Measurements from ENCODE around the gene POLR1B.

DNA sequence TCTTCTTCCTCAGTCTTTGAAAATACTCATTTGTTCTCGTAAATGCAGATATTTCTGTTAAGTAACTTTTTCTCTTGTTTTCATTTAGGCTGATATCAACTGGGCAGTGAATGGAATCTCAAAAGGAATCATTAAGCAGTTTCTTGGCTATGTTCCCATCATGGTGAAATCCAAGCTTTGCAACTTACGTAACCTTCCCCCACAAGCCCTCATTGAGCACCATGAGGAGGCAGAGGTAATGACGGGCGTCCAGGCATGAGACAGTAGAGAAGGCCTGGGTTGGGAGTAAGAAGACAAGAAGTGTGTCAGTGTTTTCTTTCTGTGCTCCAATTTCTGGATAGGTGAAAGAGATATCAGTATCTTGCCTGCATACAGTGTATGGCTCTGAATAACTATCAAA lies 5.1 kb downstream of the POLR1B start:
- TF ChIP-seq EZH2 (IDR thresholded peaks at IDR 0.05; ENCODE audit: low read depth, unreplicated experiment) = no peak
- TF ChIP-seq, protein P1, sequence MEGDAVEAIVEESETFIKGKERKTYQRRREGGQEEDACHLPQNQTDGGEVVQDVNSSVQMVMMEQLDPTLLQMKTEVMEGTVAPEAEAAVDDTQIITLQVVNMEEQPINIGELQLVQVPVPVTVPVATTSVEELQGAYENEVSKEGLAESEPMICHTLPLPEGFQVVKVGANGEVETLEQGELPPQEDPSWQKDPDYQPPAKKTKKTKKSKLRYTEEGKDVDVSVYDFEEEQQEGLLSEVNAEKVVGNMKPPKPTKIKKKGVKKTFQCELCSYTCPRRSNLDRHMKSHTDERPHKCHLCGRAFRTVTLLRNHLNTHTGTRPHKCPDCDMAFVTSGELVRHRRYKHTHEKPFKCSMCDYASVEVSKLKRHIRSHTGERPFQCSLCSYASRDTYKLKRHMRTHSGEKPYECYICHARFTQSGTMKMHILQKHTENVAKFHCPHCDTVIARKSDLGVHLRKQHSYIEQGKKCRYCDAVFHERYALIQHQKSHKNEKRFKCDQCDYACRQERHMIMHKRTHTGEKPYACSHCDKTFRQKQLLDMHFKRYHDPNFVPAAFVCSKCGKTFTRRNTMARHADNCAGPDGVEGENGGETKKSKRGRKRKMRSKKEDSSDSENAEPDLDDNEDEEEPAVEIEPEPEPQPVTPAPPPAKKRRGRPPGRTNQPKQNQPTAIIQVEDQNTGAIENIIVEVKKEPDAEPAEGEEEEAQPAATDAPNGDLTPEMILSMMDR (conservative IDR thresholded peaks at IDR 0.05; ENCODE audit: low read depth in 2 of 2) = no peak
- no peak for TF ChIP-seq POLR2AphosphoS5 (IDR thresholded peaks at IDR 0.05; ENCODE audit: low read depth)
- no peak for TF ChIP-seq CREB1 (CRISPR knock-in tag; IDR thresholded peaks at IDR 0.05; ENCODE audit: low read depth)
- TF ChIP-seq EZH2phosphoT487 (IDR thresholded peaks at IDR 0.05; ENCODE audit: unreplicated experiment) = no peak
- TF ChIP-seq ZNF331 (CRISPR knock-in tag; IDR thresholded peaks at IDR 0.05; ENCODE audit: low read depth) = no peak
- TF ChIP-seq, protein P2, sequence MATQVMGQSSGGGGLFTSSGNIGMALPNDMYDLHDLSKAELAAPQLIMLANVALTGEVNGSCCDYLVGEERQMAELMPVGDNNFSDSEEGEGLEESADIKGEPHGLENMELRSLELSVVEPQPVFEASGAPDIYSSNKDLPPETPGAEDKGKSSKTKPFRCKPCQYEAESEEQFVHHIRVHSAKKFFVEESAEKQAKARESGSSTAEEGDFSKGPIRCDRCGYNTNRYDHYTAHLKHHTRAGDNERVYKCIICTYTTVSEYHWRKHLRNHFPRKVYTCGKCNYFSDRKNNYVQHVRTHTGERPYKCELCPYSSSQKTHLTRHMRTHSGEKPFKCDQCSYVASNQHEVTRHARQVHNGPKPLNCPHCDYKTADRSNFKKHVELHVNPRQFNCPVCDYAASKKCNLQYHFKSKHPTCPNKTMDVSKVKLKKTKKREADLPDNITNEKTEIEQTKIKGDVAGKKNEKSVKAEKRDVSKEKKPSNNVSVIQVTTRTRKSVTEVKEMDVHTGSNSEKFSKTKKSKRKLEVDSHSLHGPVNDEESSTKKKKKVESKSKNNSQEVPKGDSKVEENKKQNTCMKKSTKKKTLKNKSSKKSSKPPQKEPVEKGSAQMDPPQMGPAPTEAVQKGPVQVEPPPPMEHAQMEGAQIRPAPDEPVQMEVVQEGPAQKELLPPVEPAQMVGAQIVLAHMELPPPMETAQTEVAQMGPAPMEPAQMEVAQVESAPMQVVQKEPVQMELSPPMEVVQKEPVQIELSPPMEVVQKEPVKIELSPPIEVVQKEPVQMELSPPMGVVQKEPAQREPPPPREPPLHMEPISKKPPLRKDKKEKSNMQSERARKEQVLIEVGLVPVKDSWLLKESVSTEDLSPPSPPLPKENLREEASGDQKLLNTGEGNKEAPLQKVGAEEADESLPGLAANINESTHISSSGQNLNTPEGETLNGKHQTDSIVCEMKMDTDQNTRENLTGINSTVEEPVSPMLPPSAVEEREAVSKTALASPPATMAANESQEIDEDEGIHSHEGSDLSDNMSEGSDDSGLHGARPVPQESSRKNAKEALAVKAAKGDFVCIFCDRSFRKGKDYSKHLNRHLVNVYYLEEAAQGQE (IDR thresholded peaks at IDR 0.05; ENCODE audit: unreplicated experiment) = no peak
- TF ChIP-seq ZNF114 (CRISPR knock-in tag; IDR thresholded peaks at IDR 0.05) = no peak
- TF ChIP-seq, protein P3, sequence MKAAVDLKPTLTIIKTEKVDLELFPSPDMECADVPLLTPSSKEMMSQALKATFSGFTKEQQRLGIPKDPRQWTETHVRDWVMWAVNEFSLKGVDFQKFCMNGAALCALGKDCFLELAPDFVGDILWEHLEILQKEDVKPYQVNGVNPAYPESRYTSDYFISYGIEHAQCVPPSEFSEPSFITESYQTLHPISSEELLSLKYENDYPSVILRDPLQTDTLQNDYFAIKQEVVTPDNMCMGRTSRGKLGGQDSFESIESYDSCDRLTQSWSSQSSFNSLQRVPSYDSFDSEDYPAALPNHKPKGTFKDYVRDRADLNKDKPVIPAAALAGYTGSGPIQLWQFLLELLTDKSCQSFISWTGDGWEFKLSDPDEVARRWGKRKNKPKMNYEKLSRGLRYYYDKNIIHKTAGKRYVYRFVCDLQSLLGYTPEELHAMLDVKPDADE (IDR thresholded peaks at IDR 0.05) = no peak
- TF ChIP-seq STAT1 (IDR thresholded peaks at IDR 0.05; ENCODE audit: unreplicated experiment) = no peak
- TF ChIP-seq JUNB (IDR thresholded peaks at IDR 0.05; ENCODE audit: unreplicated experiment) = no peak

Measured in GM23338 (cell line).